SU-DHL-6 (cell line): ENCODE results near the gene PTPN21.

ENCODE experiments used
- EZH2phosphoT487 ChIP-seq: fragments of 200-600 bp; sonication (generic), shearing (Covaris generic); conservative IDR thresholded peaks from 2 replicates; pipeline ENCODE4 v1.6.1; 2018; ENCODE audit warnings: mild to moderate bottlenecking, antibody characterized with exemption, low read length, moderate library complexity, mixed read lengths
- TF ChIP-seq, protein P1 (sequence below): fragments of 200-600 bp; sonication (generic); IDR thresholded peaks from one replicate; pipeline ENCODE4 v1.5.1; 2017; ENCODE audit warnings: antibody characterized with exemption, mild to moderate bottlenecking, low read length, moderate library complexity; ENCODE audit not compliant: insufficient read depth, poor library complexity, severe bottlenecking

- TF ChIP-seq, protein P1, sequence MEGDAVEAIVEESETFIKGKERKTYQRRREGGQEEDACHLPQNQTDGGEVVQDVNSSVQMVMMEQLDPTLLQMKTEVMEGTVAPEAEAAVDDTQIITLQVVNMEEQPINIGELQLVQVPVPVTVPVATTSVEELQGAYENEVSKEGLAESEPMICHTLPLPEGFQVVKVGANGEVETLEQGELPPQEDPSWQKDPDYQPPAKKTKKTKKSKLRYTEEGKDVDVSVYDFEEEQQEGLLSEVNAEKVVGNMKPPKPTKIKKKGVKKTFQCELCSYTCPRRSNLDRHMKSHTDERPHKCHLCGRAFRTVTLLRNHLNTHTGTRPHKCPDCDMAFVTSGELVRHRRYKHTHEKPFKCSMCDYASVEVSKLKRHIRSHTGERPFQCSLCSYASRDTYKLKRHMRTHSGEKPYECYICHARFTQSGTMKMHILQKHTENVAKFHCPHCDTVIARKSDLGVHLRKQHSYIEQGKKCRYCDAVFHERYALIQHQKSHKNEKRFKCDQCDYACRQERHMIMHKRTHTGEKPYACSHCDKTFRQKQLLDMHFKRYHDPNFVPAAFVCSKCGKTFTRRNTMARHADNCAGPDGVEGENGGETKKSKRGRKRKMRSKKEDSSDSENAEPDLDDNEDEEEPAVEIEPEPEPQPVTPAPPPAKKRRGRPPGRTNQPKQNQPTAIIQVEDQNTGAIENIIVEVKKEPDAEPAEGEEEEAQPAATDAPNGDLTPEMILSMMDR, result no peak
- no peak for TF ChIP-seq EZH2phosphoT487
Measured at GRCh38 chr14:88479574-88479987, 75.2 kb downstream of the PTPN21 start.
